ENCODE results near the gene ID4.

GRCh38 chr6:19842030-19842615 lies 5.0 kb downstream of the ID4 start:
- TF ChIP-seq, protein P1, sequence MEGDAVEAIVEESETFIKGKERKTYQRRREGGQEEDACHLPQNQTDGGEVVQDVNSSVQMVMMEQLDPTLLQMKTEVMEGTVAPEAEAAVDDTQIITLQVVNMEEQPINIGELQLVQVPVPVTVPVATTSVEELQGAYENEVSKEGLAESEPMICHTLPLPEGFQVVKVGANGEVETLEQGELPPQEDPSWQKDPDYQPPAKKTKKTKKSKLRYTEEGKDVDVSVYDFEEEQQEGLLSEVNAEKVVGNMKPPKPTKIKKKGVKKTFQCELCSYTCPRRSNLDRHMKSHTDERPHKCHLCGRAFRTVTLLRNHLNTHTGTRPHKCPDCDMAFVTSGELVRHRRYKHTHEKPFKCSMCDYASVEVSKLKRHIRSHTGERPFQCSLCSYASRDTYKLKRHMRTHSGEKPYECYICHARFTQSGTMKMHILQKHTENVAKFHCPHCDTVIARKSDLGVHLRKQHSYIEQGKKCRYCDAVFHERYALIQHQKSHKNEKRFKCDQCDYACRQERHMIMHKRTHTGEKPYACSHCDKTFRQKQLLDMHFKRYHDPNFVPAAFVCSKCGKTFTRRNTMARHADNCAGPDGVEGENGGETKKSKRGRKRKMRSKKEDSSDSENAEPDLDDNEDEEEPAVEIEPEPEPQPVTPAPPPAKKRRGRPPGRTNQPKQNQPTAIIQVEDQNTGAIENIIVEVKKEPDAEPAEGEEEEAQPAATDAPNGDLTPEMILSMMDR (IDR thresholded peaks at IDR 0.05): no peak
- TF ChIP-seq POLR2A (IDR thresholded peaks at IDR 0.05): no peak
